Muscle of leg (tissue), 11 donors: ENCODE results near the gene GIPC3. TPM values are rescaled to one million over a fixed set of nuclear protein-coding genes. Genes with fewer than 3 reads are reported as not detected.

ENCODE experiments used
- DNase-seq: peaks from one replicate; pipeline ENCODE4 v3.0.0; 2013
- H3K27ac ChIP-seq: one replicate; pipeline ENCODE4 v1.5.1; 2013; ENCODE audit warnings: mild to moderate bottlenecking, low read length, control low read depth
- H3K27me3 ChIP-seq: one replicate; pipeline ENCODE4 v1.6.1; 2013; ENCODE audit warnings: low read length; ENCODE audit not compliant: control insufficient read depth, insufficient read depth
- H3K36me3 ChIP-seq: one replicate; pipeline ENCODE4 v1.6.1; 2013; ENCODE audit warnings: low read length; ENCODE audit not compliant: control insufficient read depth, insufficient read depth
- H3K4me1 ChIP-seq: one replicate; pipeline ENCODE4 v1.6.1; 2013; ENCODE audit warnings: low read length; ENCODE audit not compliant: control insufficient read depth, insufficient read depth
- H3K4me3 ChIP-seq: one replicate; pipeline ENCODE4 v1.5.1; 2013; ENCODE audit warnings: low read length, control low read depth
- H3K9me3 ChIP-seq: replicated peaks from 2 replicates; pipeline ENCODE4 v1.6.1; 2013; ENCODE audit warnings: low read depth, low read length; ENCODE audit not compliant: control insufficient read depth
- WGBS: methylation state at CpG from one replicate; pipeline ENCODE4 v1.1.5; 2013; ENCODE audit warnings: missing lambda C conversion rate; ENCODE audit not compliant: insufficient coverage; 5-methylcytosine and 5-hydroxymethylcytosine counted together
- polyA plus RNA-seq, 8 donors: library from polyadenylated mRNA; unstranded; fragments of 120-200 nt; gene quantifications; one replicate each; pipeline versions ENCODE4 v1.2.1 to v1.2.3, GENCODE V29; 2013; ENCODE audit warnings: inconsistent platforms in 1 of 8, low replicate concordance in 1 of 8; ENCODE audit not compliant: insufficient read length in 8 of 8, insufficient read depth in 1 of 8
- total RNA-seq: library from RNA; stranded (reverse); fragments of 120-200 nt; gene quantifications from one replicate; pipeline ENCODE4 v1.2.4, GENCODE V29; 2013

The GIPC3 gene
- total and polyA plus RNA-seq, 9 donors, result 0.22 to 1.7 (median 1.3) TPM

- 75% methylated on average over 27 of the region's 41 CpGs for WGBS
- Histone ChIP-seq H3K9me3 (no peaks in the 10 kb centered on the region), H3K36me3 (peaks cover 36% of the 10 kb centered on the region), H3K4me3 (no peak overlapping the region), H3K27me3 (peaks cover 23% of the 10 kb centered on the region), H3K27ac (no peak overlapping the region), H3K4me1 (peaks cover 35% of the 10 kb centered on the region)
- DNase-seq, result no peak
These were observed 25.8 kb downstream of the GIPC3 start for GRCh38 chr19:3610745-3611717.

- H3K4me3 ChIP-seq, result no peak overlapping the region
- H3K36me3 ChIP-seq, result peaks cover 36% of the 10 kb centered on the region
- H3K9me3 ChIP-seq, result no peaks in the 10 kb centered on the region
- WGBS, result 92% methylated on average over 36 of the region's 36 CpGs
- H3K27ac ChIP-seq, result no peak overlapping the region
- no peak for DNase-seq
- H3K27me3 ChIP-seq, result peaks cover 16% of the 10 kb centered on the region
- H3K4me1 ChIP-seq, result peaks cover 29% of the 10 kb centered on the region
These were observed 26.6 kb downstream of the GIPC3 start for GRCh38 chr19:3611841-3612240.

- Histone ChIP-seq H3K27me3 (peaks cover 11% of the 10 kb centered on the region), H3K4me3 (no peak overlapping the region), H3K36me3 (peaks cover 36% of the 10 kb centered on the region), H3K27ac (no peak overlapping the region), H3K9me3 (no peaks in the 10 kb centered on the region), H3K4me1 (peaks cover 25% of the 10 kb centered on the region)
- WGBS, result 95% methylated on average over 32 of the region's 33 CpGs
- no peak for DNase-seq
These were observed 27.1 kb downstream of the GIPC3 start for GRCh38 chr19:3612330-3612729.

GRCh38 chr19:3612901-3613741 lies 27.8 kb downstream of the GIPC3 start:
- no peak overlapping the region for H3K4me3 ChIP-seq
- H3K4me1 ChIP-seq, result peaks cover 18% of the 10 kb centered on the region
- H3K36me3 ChIP-seq, result peaks cover 41% of the 10 kb centered on the region
- peaks cover 3% of the 10 kb centered on the region for H3K27me3 ChIP-seq
- H3K9me3 ChIP-seq, result no peaks in the 10 kb centered on the region
- 73% methylated on average over 76 of the region's 79 CpGs for WGBS
- H3K27ac ChIP-seq, result no peak overlapping the region
- no peak for DNase-seq

- H3K4me3 ChIP-seq, result no peak overlapping the region
- H3K4me1 ChIP-seq, result peaks cover 15% of the 10 kb centered on the region
- H3K36me3 ChIP-seq, result peaks cover 42% of the 10 kb centered on the region
- WGBS, result 91% methylated on average over 24 of the region's 39 CpGs
- no peaks in the 10 kb centered on the region for H3K27me3 ChIP-seq
- H3K9me3 ChIP-seq, result no peaks in the 10 kb centered on the region
- no peak overlapping the region for H3K27ac ChIP-seq
- no peak for DNase-seq
These were observed 28.8 kb downstream of the GIPC3 start for GRCh38 chr19:3613818-3614661.

- DNase-seq, result no peak
- peaks cover 52% of the 10 kb centered on the region for H3K36me3 ChIP-seq
These were observed 29.7 kb downstream of the GIPC3 start for GRCh38 chr19:3614858-3615505.

GRCh38 chr19:3615524-3616135 lies 30.4 kb downstream of the GIPC3 start:
- Histone ChIP-seq H3K4me3 (no peak overlapping the region), H3K9me3 (no peaks in the 10 kb centered on the region), H3K27me3 (no peaks in the 10 kb centered on the region), H3K27ac (no peak overlapping the region), H3K4me1 (peaks cover 7% of the 10 kb centered on the region), H3K36me3 (peaks cover 54% of the 10 kb centered on the region)
- DNase-seq, result no peak
- WGBS, result 89% methylated on average over 26 of the region's 26 CpGs

More at GRCh38 chr19:3614858-3615505, 29.7 kb downstream of the GIPC3 start:
- Histone ChIP-seq H3K27ac (no peak overlapping the region), H3K27me3 (no peaks in the 10 kb centered on the region), H3K4me1 (peaks cover 10% of the 10 kb centered on the region), H3K9me3 (no peaks in the 10 kb centered on the region), H3K4me3 (no peak overlapping the region)
- WGBS, result 93% methylated on average over 16 of the region's 18 CpGs

GRCh38 chr19:3617463-3617862 lies 32.2 kb downstream of the GIPC3 start:
- DNase-seq, result no peak
- Histone ChIP-seq H3K9me3 (no peaks in the 10 kb centered on the region), H3K27ac (peak overlapping the region; percentile 53), H3K4me1 (peaks cover 7% of the 10 kb centered on the region), H3K4me3 (no peak overlapping the region), H3K36me3 (peaks cover 55% of the 10 kb centered on the region), H3K27me3 (no peaks in the 10 kb centered on the region)
- WGBS, result 55% methylated on average over 17 of the region's 19 CpGs
